Measurements from ENCODE around the gene PRPF38A. TPM values are rescaled to one million over a fixed set of nuclear protein-coding genes. Genes with fewer than 3 reads are reported as not detected.
A peak's percentile ranks its signal among the peaks of the same experiment; 100 is the strongest.

Gene PRPF38A
- total RNA-seq, 2 experiments from 2014 or later = 74.6 to 79.7 TPM

GRCh38 chr1:52426371-52426770 is 22.0 kb downstream of the PRPF38A start:
- POLR2A ChIA-PET = interaction anchor here (0.7 kb wide), 1 partner anchor 261 kb away, joined by 3 read pairs; no protein-coding TSS in a partner anchor
- H3K27me3 Mint-ChIP-seq = no peaks in the 10 kb centered on the region
- no peak for DNase-seq
- no peaks in the 10 kb centered on the region for H3K9me3 Mint-ChIP-seq
- peak overlapping the region; percentile 76 for H3K27ac Mint-ChIP-seq
- peaks cover 38% of the 10 kb centered on the region for H3K4me1 Mint-ChIP-seq (ENCODE audit: low read depth)
- H3K4me3 Mint-ChIP-seq = no peak overlapping the region
- intact Hi-C loops (cut with micrococcal nuclease) = no loop called here
- CTCF ChIA-PET = interaction anchor here (1.2 to 1.3 kb wide), 2 partner anchors 8 to 260 kb away, joined by 3 to 6 read pairs; no protein-coding TSS in a partner anchor
- H3K36me3 Mint-ChIP-seq = peaks cover 30% of the 10 kb centered on the region

GRCh38 chr1:52427152-52427551 is 22.8 kb downstream of the PRPF38A start:
- H3K4me1 Mint-ChIP-seq (ENCODE audit: low read depth) = peaks cover 38% of the 10 kb centered on the region
- intact Hi-C loops (cut with micrococcal nuclease) = no loop called here
- ChIA-PET CTCF (interaction anchor here (1.2 kb wide), 2 partner anchors 240 to 259 kb away, joined by 3 to 6 read pairs; no protein-coding TSS in a partner anchor), POLR2A (no interaction called here)
- H3K27ac Mint-ChIP-seq = peak overlapping the region; percentile 11
- H3K27me3 Mint-ChIP-seq = no peaks in the 10 kb centered on the region
- no peak overlapping the region for H3K4me3 Mint-ChIP-seq
- no peak for DNase-seq
- H3K9me3 Mint-ChIP-seq = no peaks in the 10 kb centered on the region
- H3K36me3 Mint-ChIP-seq = peaks cover 30% of the 10 kb centered on the region

- Mint-ChIP-seq H3K9me3 (no peaks in the 10 kb centered on the region), H3K27me3 (no peaks in the 10 kb centered on the region), H3K27ac (no peak overlapping the region), H3K36me3 (peaks cover 25% of the 10 kb centered on the region), H3K4me1 (ENCODE audit: low read depth) (no peaks in the 10 kb centered on the region), H3K4me3 (no peak overlapping the region)
- intact Hi-C loops (cut with micrococcal nuclease) = no loop called here
- ChIA-PET POLR2A (interaction anchor here (1.3 kb wide), 1 partner anchor 15 kb away, joined by 3 read pairs; no protein-coding TSS in a partner anchor), CTCF (interaction anchor here (0.7 kb wide), 1 partner anchor 364 kb away, joined by 3 read pairs; no protein-coding TSS in a partner anchor)
- no peak for DNase-seq
Observed at GRCh38 chr1:52432807-52433206, 28.4 kb downstream of the PRPF38A start.

GRCh38 chr1:52435211-52435610 is 30.8 kb downstream of the PRPF38A start:
- Mint-ChIP-seq H3K9me3 (no peaks in the 10 kb centered on the region), H3K4me1 (ENCODE audit: low read depth) (no peaks in the 10 kb centered on the region), H3K4me3 (no peak overlapping the region), H3K36me3 (peaks cover 23% of the 10 kb centered on the region), H3K27me3 (no peaks in the 10 kb centered on the region), H3K27ac (no peak overlapping the region)
- intact Hi-C loops (cut with micrococcal nuclease) = no loop called here
- ChIA-PET CTCF (interaction anchor here (1.0 kb wide), 1 partner anchor 11 kb away, joined by 4 read pairs; no protein-coding TSS in a partner anchor), POLR2A (no interaction called here)
- no peak for DNase-seq

- Mint-ChIP-seq H3K9me3 (no peaks in the 10 kb centered on the region), H3K27me3 (no peaks in the 10 kb centered on the region), H3K4me3 (no peak overlapping the region), H3K4me1 (ENCODE audit: low read depth) (no peaks in the 10 kb centered on the region), H3K36me3 (peaks cover 20% of the 10 kb centered on the region), H3K27ac (no peak overlapping the region)
- ChIA-PET CTCF (interaction anchor here (1.0 kb wide), 1 partner anchor 11 kb away, joined by 4 read pairs; no protein-coding TSS in a partner anchor), POLR2A (no interaction called here)
- no peak for DNase-seq
- intact Hi-C loops (cut with micrococcal nuclease) = no loop called here
Observed at GRCh38 chr1:52435650-52436049, 31.2 kb downstream of the PRPF38A start.

GRCh38 chr1:52436817-52437216 is 32.4 kb downstream of the PRPF38A start:
- H3K9me3 Mint-ChIP-seq = no peaks in the 10 kb centered on the region
- no peak for DNase-seq
- H3K4me3 Mint-ChIP-seq = no peak overlapping the region
- CTCF ChIA-PET = no interaction called here
- H3K27me3 Mint-ChIP-seq = no peaks in the 10 kb centered on the region
- POLR2A ChIA-PET = no interaction called here
- intact Hi-C loops (cut with micrococcal nuclease) = no loop called here
- peaks cover 17% of the 10 kb centered on the region for H3K36me3 Mint-ChIP-seq
- no peaks in the 10 kb centered on the region for H3K4me1 Mint-ChIP-seq (ENCODE audit: low read depth)
- no peak overlapping the region for H3K27ac Mint-ChIP-seq

- H3K27ac Mint-ChIP-seq = no peak overlapping the region
- no peaks in the 10 kb centered on the region for H3K27me3 Mint-ChIP-seq
- H3K36me3 Mint-ChIP-seq = peaks cover 22% of the 10 kb centered on the region
- no peak for DNase-seq
- H3K4me1 Mint-ChIP-seq (ENCODE audit: low read depth) = no peaks in the 10 kb centered on the region
- CTCF ChIA-PET = no interaction called here
- H3K9me3 Mint-ChIP-seq = no peaks in the 10 kb centered on the region
- POLR2A ChIA-PET = interaction anchor here (0.7 kb wide), 1 partner anchor 41 kb away, joined by 4 read pairs; no protein-coding TSS in a partner anchor
- intact Hi-C loops (cut with micrococcal nuclease) = no loop called here
- H3K4me3 Mint-ChIP-seq = no peak overlapping the region
Observed at GRCh38 chr1:52439976-52440375, 35.6 kb downstream of the PRPF38A start.

GRCh38 chr1:52444463-52444862 is 40.1 kb downstream of the PRPF38A start:
- Mint-ChIP-seq H3K4me1 (ENCODE audit: low read depth) (no peaks in the 10 kb centered on the region), H3K36me3 (peaks cover 23% of the 10 kb centered on the region), H3K9me3 (no peaks in the 10 kb centered on the region), H3K4me3 (no peak overlapping the region), H3K27ac (no peak overlapping the region), H3K27me3 (no peaks in the 10 kb centered on the region)
- POLR2A ChIA-PET = no interaction called here
- CTCF ChIA-PET = no interaction called here
- no peak for DNase-seq
- intact Hi-C loops (cut with micrococcal nuclease) = no loop called here

GRCh38 chr1:52454127-52454526 is 49.7 kb downstream of the PRPF38A start:
- no peak overlapping the region for H3K27ac Mint-ChIP-seq
- ChIA-PET POLR2A (no interaction called here), CTCF (interaction anchor here (1.2 kb wide), 1 partner anchor 231 kb away, joined by 4 read pairs; no protein-coding TSS in a partner anchor)
- no peaks in the 10 kb centered on the region for H3K9me3 Mint-ChIP-seq
- no peaks in the 10 kb centered on the region for H3K27me3 Mint-ChIP-seq
- H3K4me1 Mint-ChIP-seq (ENCODE audit: low read depth) = no peaks in the 10 kb centered on the region
- peaks cover 15% of the 10 kb centered on the region for H3K36me3 Mint-ChIP-seq
- no peak for DNase-seq
- no peak overlapping the region for H3K4me3 Mint-ChIP-seq
- intact Hi-C loops (cut with micrococcal nuclease) = no loop called here

- peaks cover 15% of the 10 kb centered on the region for H3K36me3 Mint-ChIP-seq
- intact Hi-C loops (cut with micrococcal nuclease) = no loop called here
- no peaks in the 10 kb centered on the region for H3K4me1 Mint-ChIP-seq (ENCODE audit: low read depth)
- H3K27me3 Mint-ChIP-seq = no peaks in the 10 kb centered on the region
- POLR2A ChIA-PET = no interaction called here
- CTCF ChIA-PET = interaction anchor here (1.2 kb wide), 1 partner anchor 231 kb away, joined by 4 read pairs; no protein-coding TSS in a partner anchor
- no peak overlapping the region for H3K4me3 Mint-ChIP-seq
- H3K9me3 Mint-ChIP-seq = no peaks in the 10 kb centered on the region
- H3K27ac Mint-ChIP-seq = no peak overlapping the region
- DNase-seq = no peak
Observed at GRCh38 chr1:52454779-52455178, 50.4 kb downstream of the PRPF38A start.

GRCh38 chr1:52455686-52456085 is 51.3 kb downstream of the PRPF38A start:
- DNase-seq = no peak
- H3K27me3 Mint-ChIP-seq = no peaks in the 10 kb centered on the region
- intact Hi-C loops (cut with micrococcal nuclease) = no loop called here
- POLR2A ChIA-PET = interaction anchor here (0.9 kb wide), 1 partner anchor 10 kb away, joined by 3 read pairs; no protein-coding TSS in a partner anchor
- H3K27ac Mint-ChIP-seq = no peak overlapping the region
- H3K36me3 Mint-ChIP-seq = peaks cover 15% of the 10 kb centered on the region
- no peaks in the 10 kb centered on the region for H3K4me1 Mint-ChIP-seq (ENCODE audit: low read depth)
- H3K4me3 Mint-ChIP-seq = no peak overlapping the region
- H3K9me3 Mint-ChIP-seq = no peaks in the 10 kb centered on the region
- CTCF ChIA-PET = no interaction called here

GRCh38 chr1:52460694-52461093 is 56.3 kb downstream of the PRPF38A start:
- Mint-ChIP-seq H3K36me3 (peaks cover 10% of the 10 kb centered on the region), H3K4me1 (ENCODE audit: low read depth) (no peaks in the 10 kb centered on the region), H3K27ac (no peak overlapping the region), H3K4me3 (no peak overlapping the region), H3K9me3 (no peaks in the 10 kb centered on the region), H3K27me3 (no peaks in the 10 kb centered on the region)
- ChIA-PET POLR2A (no interaction called here), CTCF (interaction anchor here (0.9 kb wide), 1 partner anchor 226 kb away, joined by 3 read pairs; no protein-coding TSS in a partner anchor)
- DNase-seq = no peak
- intact Hi-C loops (cut with micrococcal nuclease) = no loop called here

- Mint-ChIP-seq H3K27me3 (no peaks in the 10 kb centered on the region), H3K9me3 (no peaks in the 10 kb centered on the region), H3K27ac (no peak overlapping the region), H3K36me3 (peaks cover 8% of the 10 kb centered on the region), H3K4me1 (ENCODE audit: low read depth) (no peaks in the 10 kb centered on the region), H3K4me3 (no peak overlapping the region)
- ChIA-PET POLR2A (no interaction called here), CTCF (no interaction called here)
- no peak for DNase-seq
- intact Hi-C loops (cut with micrococcal nuclease) = no loop called here
Observed at GRCh38 chr1:52461821-52462220, 57.4 kb downstream of the PRPF38A start.

Data from activated CD4-positive, alpha-beta memory T cell treated with anti-CD3 and anti-CD28 coated beads for 36 hours (primary cell).